PC-9 (cell line): ENCODE data around the gene ADAMTS15.

ENCODE experiments used
- CTCF ChIP-seq: fragments of 200-600 bp; sonication (generic); conservative IDR thresholded peaks from 2 replicates; pipeline ENCODE4 v1.6.1; 2017; ENCODE audit warnings: mixed run types, antibody characterized with exemption, mild to moderate bottlenecking, moderate library complexity
- EZH2 ChIP-seq: fragments of 200-600 bp; sonication (generic); IDR thresholded peaks from 2 replicates; pipeline ENCODE4 v1.8.0; 2017; ENCODE audit warnings: antibody characterized with exemption, low read depth

GRCh38 chr11:130488848-130489584, 40.6 kb downstream of the ADAMTS15 start:
- no peak for TF ChIP-seq CTCF
- TF ChIP-seq EZH2 = no peak
